Measurements from ENCODE around the gene G3BP2. TPM values are rescaled to one million over a fixed set of nuclear protein-coding genes. Genes with fewer than 3 reads are reported as not detected.
A peak's percentile ranks its signal among the peaks of the same experiment; 100 is the strongest.

The G3BP2 gene
- total and polyA plus RNA-seq, 9 of the 15 experiments (the other 6 are each of a cell fraction or from before 2014, with no cell fraction given), result 25.2 to 222 (median 130) TPM

GRCh38 chr4:75596061-75596460 is 77.2 kb downstream of the G3BP2 start:
- Histone ChIP-seq H3K27ac (ENCODE audit: extremely low read depth, low read depth, low read length) (no peak overlapping the region), H3K4me3 (no peak overlapping the region), H3K36me3 (ENCODE audit: control insufficient read depth, insufficient read depth, low read length) (no peaks in the 10 kb centered on the region), H3K79me2 (ENCODE audit: control insufficient read depth, insufficient read depth, low read length) (no peaks in the 10 kb centered on the region), H2AFZ (ENCODE audit: low read depth, low read length) (no peak overlapping the region), H4K20me1 (replicated peaks; ENCODE audit: control insufficient read depth, insufficient read depth, low read length) (no peaks in the 10 kb centered on the region), H3K4me1 (replicated peaks in 1 of 2; ENCODE audit: control insufficient read depth in 2 of 2, insufficient read depth in 2 of 2, low read length in 2 of 2) (no peaks in the 10 kb centered on the region; a peak in 1 of 5 replicates), H3K27me3 (ENCODE audit: control insufficient read depth in 2 of 2, insufficient read depth in 2 of 2, low read length in 2 of 2) (no peaks in the 10 kb centered on the region), H3K4me2 (ENCODE audit: insufficient read depth, low read length) (no peak overlapping the region), H3K9me3 (replicated peaks; ENCODE audit: control insufficient read depth, insufficient read depth, low read depth, low read length) (no peaks in the 10 kb centered on the region), H3K9ac (ENCODE audit: insufficient read depth in 1 of 2, low read depth in 2 of 2, low read length in 2 of 2) (no peak overlapping the region), H3K9me1 (ENCODE audit: control insufficient read depth, insufficient read depth, low read length) (no peaks in the 10 kb centered on the region)
- CTCF ChIA-PET (ENCODE audit: low intra/inter-chr PET ratio), result no interaction called here
- no peak for FAIRE-seq
- no peak for ATAC-seq
- WGBS (ENCODE audit: insufficient coverage, low coverage, missing lambda C conversion rate), result 3% methylated on average over 3 of the region's 3 CpGs
- 0 out of 2 replicates have a peak, but pooled peaks have one; percentile 1 for TF ChIP-seq ZNF512 (tag; IDR thresholded peaks at IDR 0.05)
- TF ChIP-seq SIRT6 (IDR thresholded peaks at IDR 0.05; ENCODE audit: low read depth, low read length), result no peak
- no TSS peak for BruUV-seq (replicated peaks)
- in situ Hi-C loops (cut with MboI), result no loop called here
- no peak for DNase-seq (ENCODE audit: extremely low read depth in 1 of 4, low spot score in 3 of 4)
- intact Hi-C loops (cut with micrococcal nuclease), result no loop called here
- POLR2A ChIA-PET, result no interaction called here

- Histone ChIP-seq H2AFZ (ENCODE audit: low read depth, low read length) (no peak overlapping the region), H3K79me2 (ENCODE audit: control insufficient read depth, insufficient read depth, low read length) (no peaks in the 10 kb centered on the region), H4K20me1 (replicated peaks; ENCODE audit: control insufficient read depth, insufficient read depth, low read length) (no peaks in the 10 kb centered on the region), H3K9me1 (ENCODE audit: control insufficient read depth, insufficient read depth, low read length) (no peaks in the 10 kb centered on the region), H3K4me1 (replicated peaks in 1 of 2; ENCODE audit: control insufficient read depth in 2 of 2, insufficient read depth in 2 of 2, low read length in 2 of 2) (no peaks in the 10 kb centered on the region; a peak in 1 of 5 replicates), H3K4me3 (no peak overlapping the region), H3K9me3 (replicated peaks; ENCODE audit: control insufficient read depth, insufficient read depth, low read depth, low read length) (no peaks in the 10 kb centered on the region), H3K27ac (ENCODE audit: extremely low read depth, low read depth, low read length) (no peak overlapping the region), H3K36me3 (ENCODE audit: control insufficient read depth, insufficient read depth, low read length) (no peaks in the 10 kb centered on the region), H3K4me2 (ENCODE audit: insufficient read depth, low read length) (no peak overlapping the region), H3K9ac (ENCODE audit: insufficient read depth in 1 of 2, low read depth in 2 of 2, low read length in 2 of 2) (no peak overlapping the region), H3K27me3 (ENCODE audit: control insufficient read depth in 2 of 2, insufficient read depth in 2 of 2, low read length in 2 of 2) (no peaks in the 10 kb centered on the region)
- intact Hi-C loops (cut with micrococcal nuclease), result no loop called here
- TF ChIP-seq CEBPG (CRISPR knock-in tag; IDR thresholded peaks at IDR 0.05) (no peak), CEBPG (tag; conservative IDR thresholded peaks at IDR 0.05 in 1 of 2, IDR thresholded peaks at IDR 0.05 in 1 of 2) (0 out of 4 replicates have a peak, but pooled peaks of 1 of the 2 experiments have one; percentile 52), KLF1 (tag; IDR thresholded peaks at IDR 0.05) (no peak)
- ATAC-seq, result no peak
- ChIA-PET CTCF (ENCODE audit: low intra/inter-chr PET ratio) (no interaction called here), POLR2A (no interaction called here)
- in situ Hi-C loops (cut with MboI), result no loop called here
- WGBS (ENCODE audit: insufficient coverage, low coverage, missing lambda C conversion rate), result 0% methylated on average over 1 of the region's 1 CpG
- no TSS peak for BruUV-seq (replicated peaks)
- DNase-seq (ENCODE audit: extremely low read depth in 1 of 4, low spot score in 3 of 4), result no peak
- no peak for FAIRE-seq
Observed at GRCh38 chr4:75593393-75593792, 79.8 kb downstream of the G3BP2 start.

Small RNAs within 50 kb of the gene (small RNA-seq; reads per million reads assigned to genes)
- not detected for gene RF00019

Other genes starting within 250 kb of the G3BP2 start
- gene RCHY1, start 159.0 kb downstream of the G3BP2 start, total RNA-seq (2014; rRNA removed), result 33.1 and 36.7 TPM in 2 replicates
- gene RCHY1, start 159.0 kb downstream of the G3BP2 start, total RNA-seq (2014; rRNA removed; fragmentation: Illumina TruSeq; extraction: Trizol), result 41.5 and 45.1 TPM in 2 replicates
- 24.8 and 27.3 TPM in 2 replicates for gene RCHY1, start 159.0 kb downstream of the G3BP2 start, total RNA-seq (2015; rRNA removed; fragmentation: Illumina TruSeq; extraction: Trizol)
- 41.6 and 45.9 TPM in 2 replicates for gene RCHY1, start 159.0 kb downstream of the G3BP2 start, total RNA-seq (2021)
- gene RCHY1, start 159.0 kb downstream of the G3BP2 start, polyA plus RNA-seq (2011; rRNA removed), result 48.6 and 84.0 TPM in 2 replicates
- 52.2 and 56.6 TPM in 2 replicates for gene RCHY1, start 159.0 kb downstream of the G3BP2 start, polyA plus RNA-seq (2014; fragmentation: Illumina TruSeq; extraction: Trizol)
- 10 to 100 TPM; 71.2 to 85.1 TPM for gene RCHY1, start 159.0 kb downstream of the G3BP2 start, polyA plus RNA-seq (2014; fragmentation: Nextera tagmentation; extraction: Ambion mirVana)
- 37.3 and 38.2 TPM in 2 replicates for gene RCHY1, start 159.0 kb downstream of the G3BP2 start, polyA plus RNA-seq (2014; rRNA removed)
- 8.9 and 12.0 TPM in 2 replicates for gene THAP6, start 158.9 kb downstream of the G3BP2 start, total RNA-seq (2014; rRNA removed)
- gene THAP6, start 158.9 kb downstream of the G3BP2 start, total RNA-seq (2014; rRNA removed; fragmentation: Illumina TruSeq; extraction: Trizol), result 17.3 and 20.9 TPM in 2 replicates
- gene THAP6, start 158.9 kb downstream of the G3BP2 start, total RNA-seq (2015; rRNA removed; fragmentation: Illumina TruSeq; extraction: Trizol), result 14.6 and 15.4 TPM in 2 replicates
- gene THAP6, start 158.9 kb downstream of the G3BP2 start, total RNA-seq (2021), result 13.7 and 15.1 TPM in 2 replicates
- 25.3 and 30.4 TPM in 2 replicates for gene THAP6, start 158.9 kb downstream of the G3BP2 start, polyA plus RNA-seq (2011; rRNA removed)
- 18.1 and 19.8 TPM in 2 replicates for gene THAP6, start 158.9 kb downstream of the G3BP2 start, polyA plus RNA-seq (2014; fragmentation: Illumina TruSeq; extraction: Trizol)
- gene THAP6, start 158.9 kb downstream of the G3BP2 start, polyA plus RNA-seq (2014; fragmentation: Nextera tagmentation; extraction: Ambion mirVana), result 10 to 100 TPM; 16.3 to 20.1 TPM
- gene THAP6, start 158.9 kb downstream of the G3BP2 start, polyA plus RNA-seq (2014; rRNA removed), result 18.0 and 20.7 TPM in 2 replicates
- not detected in 2 replicates for gene ODAPH, start 117.3 kb downstream of the G3BP2 start, total RNA-seq (2014; rRNA removed)
- gene ODAPH, start 117.3 kb downstream of the G3BP2 start, total RNA-seq (2014; rRNA removed; fragmentation: Illumina TruSeq; extraction: Trizol), result not detected in 2 replicates
- not detected in 2 replicates for gene ODAPH, start 117.3 kb downstream of the G3BP2 start, total RNA-seq (2015; rRNA removed; fragmentation: Illumina TruSeq; extraction: Trizol)
- gene ODAPH, start 117.3 kb downstream of the G3BP2 start, total RNA-seq (2021), result not detected in 2 replicates
- not detected in 2 replicates for gene ODAPH, start 117.3 kb downstream of the G3BP2 start, polyA plus RNA-seq (2011; rRNA removed)
- not detected in 2 replicates for gene ODAPH, start 117.3 kb downstream of the G3BP2 start, polyA plus RNA-seq (2014; fragmentation: Illumina TruSeq; extraction: Trizol)
- gene ODAPH, start 117.3 kb downstream of the G3BP2 start, polyA plus RNA-seq (2014; fragmentation: Nextera tagmentation; extraction: Ambion mirVana), result not detected
- gene ODAPH, start 117.3 kb downstream of the G3BP2 start, polyA plus RNA-seq (2014; rRNA removed), result not detected in 2 replicates
- gene CDKL2, start 42.9 kb downstream of the G3BP2 start, total RNA-seq (2014; rRNA removed), result not detected in 2 replicates
- gene CDKL2, start 42.9 kb downstream of the G3BP2 start, total RNA-seq (2014; rRNA removed; fragmentation: Illumina TruSeq; extraction: Trizol), result 0.06 TPM in 1 of 2 replicates, not detected in the other
- 0.04 TPM in 1 of 2 replicates, not detected in the other for gene CDKL2, start 42.9 kb downstream of the G3BP2 start, total RNA-seq (2015; rRNA removed; fragmentation: Illumina TruSeq; extraction: Trizol)
- gene CDKL2, start 42.9 kb downstream of the G3BP2 start, total RNA-seq (2021), result 0.16 TPM in 1 of 2 replicates, not detected in the other
- gene CDKL2, start 42.9 kb downstream of the G3BP2 start, polyA plus RNA-seq (2011; rRNA removed), result 0.05 TPM in 1 of 2 replicates, not detected in the other
- not detected in 2 replicates for gene CDKL2, start 42.9 kb downstream of the G3BP2 start, polyA plus RNA-seq (2014; fragmentation: Illumina TruSeq; extraction: Trizol)
- under 1 TPM in 1 of 2 experiments, not detected in 1; 0.01 TPM for gene CDKL2, start 42.9 kb downstream of the G3BP2 start, polyA plus RNA-seq (2014; fragmentation: Nextera tagmentation; extraction: Ambion mirVana)
- 0.03 TPM in 1 of 2 replicates, not detected in the other for gene CDKL2, start 42.9 kb downstream of the G3BP2 start, polyA plus RNA-seq (2014; rRNA removed)
- 48.5 and 54.0 TPM in 2 replicates for gene USO1, start 51.2 kb upstream of the G3BP2 start, total RNA-seq (2014; rRNA removed)
- gene USO1, start 51.2 kb upstream of the G3BP2 start, total RNA-seq (2014; rRNA removed; fragmentation: Illumina TruSeq; extraction: Trizol), result 76.2 and 80.2 TPM in 2 replicates
- 68.7 and 72.8 TPM in 2 replicates for gene USO1, start 51.2 kb upstream of the G3BP2 start, total RNA-seq (2015; rRNA removed; fragmentation: Illumina TruSeq; extraction: Trizol)
- gene USO1, start 51.2 kb upstream of the G3BP2 start, total RNA-seq (2021), result 45.3 and 48.0 TPM in 2 replicates
- 87.5 and 97.8 TPM in 2 replicates for gene USO1, start 51.2 kb upstream of the G3BP2 start, polyA plus RNA-seq (2011; rRNA removed)
- 54.5 and 71.6 TPM in 2 replicates for gene USO1, start 51.2 kb upstream of the G3BP2 start, polyA plus RNA-seq (2014; fragmentation: Illumina TruSeq; extraction: Trizol)
- gene USO1, start 51.2 kb upstream of the G3BP2 start, polyA plus RNA-seq (2014; fragmentation: Nextera tagmentation; extraction: Ambion mirVana), result 10 to 100 TPM; 19.3 to 22.1 TPM
- gene USO1, start 51.2 kb upstream of the G3BP2 start, polyA plus RNA-seq (2014; rRNA removed), result 44.3 and 45.1 TPM in 2 replicates
- not detected in 2 replicates for gene PPEF2, start 229.0 kb upstream of the G3BP2 start, total RNA-seq (2014; rRNA removed)
- not detected in 2 replicates for gene PPEF2, start 229.0 kb upstream of the G3BP2 start, total RNA-seq (2014; rRNA removed; fragmentation: Illumina TruSeq; extraction: Trizol)
- not detected in 2 replicates for gene PPEF2, start 229.0 kb upstream of the G3BP2 start, total RNA-seq (2015; rRNA removed; fragmentation: Illumina TruSeq; extraction: Trizol)
- gene PPEF2, start 229.0 kb upstream of the G3BP2 start, total RNA-seq (2021), result not detected in 2 replicates
- gene PPEF2, start 229.0 kb upstream of the G3BP2 start, polyA plus RNA-seq (2011; rRNA removed), result not detected in 2 replicates
- not detected in 2 replicates for gene PPEF2, start 229.0 kb upstream of the G3BP2 start, polyA plus RNA-seq (2014; fragmentation: Illumina TruSeq; extraction: Trizol)
- gene PPEF2, start 229.0 kb upstream of the G3BP2 start, polyA plus RNA-seq (2014; fragmentation: Nextera tagmentation; extraction: Ambion mirVana), result not detected
- gene PPEF2, start 229.0 kb upstream of the G3BP2 start, polyA plus RNA-seq (2014; rRNA removed), result not detected in 2 replicates

Data from K562 (cell line).